ENCODE data around the gene PIMREG. TPM values are rescaled to one million over a fixed set of nuclear protein-coding genes. Genes with fewer than 3 reads are reported as not detected.

PIMREG gene
- total RNA-seq, 1 experiment from 2014 or later = 41.2 TPM

GRCh38 chr17:6496640-6497441 is 52.6 kb downstream of the PIMREG start:
- Histone ChIP-seq H3K4me1 (ENCODE audit: control insufficient read depth, insufficient read depth, low read length) (no peaks in the 10 kb centered on the region), H3K9me3 (ENCODE audit: control insufficient read depth, insufficient read depth, low read depth, low read length) (no peaks in the 10 kb centered on the region), H3K27ac (ENCODE audit: low read length) (no peak overlapping the region), H3K27me3 (ENCODE audit: control insufficient read depth, insufficient read depth, low read length) (no peaks in the 10 kb centered on the region), H3K36me3 (ENCODE audit: control insufficient read depth, insufficient read depth, low read length) (no peaks in the 10 kb centered on the region), H3K4me3 (ENCODE audit: low read depth in 2 of 2, low read length in 2 of 2) (no peak overlapping the region)
- DNase-seq (ENCODE audit: low read depth, low spot score) = no peak
- no peak for ATAC-seq
- no TSS peak for BruUV-seq (replicated peaks)
- CTCF ChIA-PET = no interaction called here
- in situ Hi-C loops (cut with HindIII; ENCODE audit: low pct_unique_long_range_greater_than_20kb, low sequenced_read_pairs) (no loop called here), intact Hi-C loops (cut with micrococcal nuclease; ENCODE audit: unreplicated experiment) (no loop called here)
- POLR2A ChIA-PET = no interaction called here
- TF ChIP-seq SIN3A (IDR thresholded peaks at IDR 0.05; ENCODE audit: borderline replicate concordance, insufficient read depth, low read depth, low read length) (no peak), POLR2AphosphoS5 (IDR thresholded peaks at IDR 0.05; ENCODE audit: low read depth, low read length) (no peak), CTCF (IDR thresholded peaks at IDR 0.05) (no peak), TCF7L2 (IDR thresholded peaks at IDR 0.05; ENCODE audit: low read depth, low read length) (no peak), REST (IDR thresholded peaks at IDR 0.05; ENCODE audit: insufficient read depth in 1 of 2, low read depth in 2 of 2, low read length in 1 of 2) (no peak)

GRCh38 chr17:6497496-6498221 is 53.4 kb downstream of the PIMREG start:
- POLR2A ChIA-PET = no interaction called here
- in situ Hi-C loops (cut with HindIII; ENCODE audit: low pct_unique_long_range_greater_than_20kb, low sequenced_read_pairs) = no loop called here
- BruUV-seq (replicated peaks) = no TSS peak

More at GRCh38 chr17:6497496-6498221, 53.4 kb downstream of the PIMREG start:
- CTCF ChIA-PET = no interaction called here
- intact Hi-C loops (cut with micrococcal nuclease; ENCODE audit: unreplicated experiment) = no loop called here
- Histone ChIP-seq H3K27ac (ENCODE audit: low read length) (no peak overlapping the region), H3K27me3 (ENCODE audit: control insufficient read depth, insufficient read depth, low read length) (no peaks in the 10 kb centered on the region), H3K9me3 (ENCODE audit: control insufficient read depth, insufficient read depth, low read depth, low read length) (no peaks in the 10 kb centered on the region), H3K4me3 (ENCODE audit: low read depth in 2 of 2, low read length in 2 of 2) (no peak overlapping the region), H3K36me3 (ENCODE audit: control insufficient read depth, insufficient read depth, low read length) (no peaks in the 10 kb centered on the region), H3K4me1 (ENCODE audit: control insufficient read depth, insufficient read depth, low read length) (no peaks in the 10 kb centered on the region)
- DNase-seq (ENCODE audit: low read depth, low spot score) (no peak), ATAC-seq (no peak)
- TF ChIP-seq POLR2AphosphoS5 (IDR thresholded peaks at IDR 0.05; ENCODE audit: low read depth, low read length) (no peak), CTCF (IDR thresholded peaks at IDR 0.05) (no peak), SIN3A (IDR thresholded peaks at IDR 0.05; ENCODE audit: borderline replicate concordance, insufficient read depth, low read depth, low read length) (no peak), TCF7L2 (IDR thresholded peaks at IDR 0.05; ENCODE audit: low read depth, low read length) (no peak), REST (IDR thresholded peaks at IDR 0.05; ENCODE audit: insufficient read depth in 1 of 2, low read depth in 2 of 2, low read length in 1 of 2) (no peak)
